Measurements from ENCODE around the gene KDELR3.

- TF ChIP-seq NRF1 (IDR thresholded peaks at IDR 0.05; ENCODE audit: low read depth, low read length) (no peak), CTCF (IDR thresholded peaks at IDR 0.05) (no peak), GABPA (IDR thresholded peaks at IDR 0.05; ENCODE audit: low read depth) (no peak), RCOR1 (IDR thresholded peaks at IDR 0.05; ENCODE audit: low read length) (no peak), RAD21 (IDR thresholded peaks at IDR 0.05; ENCODE audit: low read length) (no peak), USF1 (IDR thresholded peaks at IDR 0.05; ENCODE audit: borderline replicate concordance, low read depth) (no peak)
These were observed 6.9 kb upstream of the KDELR3 start for GRCh38 chr22:38461057-38461413.
